HL-60 (cell line): Measurements from ENCODE around the gene SUGP2.

ENCODE experiments used
- DNase-seq, 2 experiments: peaks; one replicate each; pipeline ENCODE4 v3.0.0-alpha.2; 2010 to 2020; ENCODE audit warnings: low read depth in 1 of 2, low spot score in 1 of 2
- H3K27ac ChIP-seq: fragments of 250-450 bp; sonication (Bioruptor Pico); replicated peaks from 2 replicates; pipeline ENCODE4 v1.5.1; 2020; ENCODE audit warnings: mild to moderate bottlenecking, moderate library complexity
- H3K27me3 ChIP-seq: fragments of 250-450 bp; sonication (Bioruptor Pico); 2 replicates; pipeline ENCODE4 v1.5.1; 2021; ENCODE audit warnings: mild to moderate bottlenecking, moderate library complexity; ENCODE audit not compliant: insufficient read depth, poor library complexity, severe bottlenecking
- H3K4me3 ChIP-seq: replicated peaks from 2 replicates; pipeline ENCODE4 v1.5.1; 2011; ENCODE audit warnings: mild to moderate bottlenecking, control low read depth, low read length; ENCODE audit not compliant: insufficient read depth
- GABPA ChIP-seq: IDR thresholded peaks from 2 replicates; pipeline ENCODE4 v1.6.1; 2012; ENCODE audit warnings: low read depth
- POLR2AphosphoS5 ChIP-seq: IDR thresholded peaks from 2 replicates; pipeline ENCODE4 v1.6.1; 2012; ENCODE audit warnings: low read depth
- REST ChIP-seq: IDR thresholded peaks from 2 replicates; pipeline ENCODE4 v1.6.1; 2012; ENCODE audit warnings: low read depth; ENCODE audit not compliant: insufficient replicate concordance
- SPI1 ChIP-seq: IDR thresholded peaks from 2 replicates; pipeline ENCODE4 v1.6.1; 2012; ENCODE audit warnings: low read depth, mild to moderate bottlenecking, borderline replicate concordance
- TF ChIP-seq, protein P1 (sequence below): IDR thresholded peaks from one replicate; pipeline ENCODE4 v1.5.1; 2011; ENCODE audit warnings: low read length, control low read depth, inconsistent platforms; ENCODE audit not compliant: insufficient read depth

Gene SUGP2

GRCh38 chr19:18961767-18962620 is 71.3 kb downstream of the SUGP2 start:
- TF ChIP-seq REST, result no peak
- TF ChIP-seq SPI1, result no peak
- no peak for TF ChIP-seq GABPA
- TF ChIP-seq POLR2AphosphoS5, result no peak
- Histone ChIP-seq H3K27me3 (no peaks in the 10 kb centered on the region), H3K4me3 (no peak overlapping the region), H3K27ac (no peak overlapping the region)
- no peak for DNase-seq

- TF ChIP-seq SPI1 (no peak), REST (no peak), GABPA (no peak)
- TF ChIP-seq, protein P1, sequence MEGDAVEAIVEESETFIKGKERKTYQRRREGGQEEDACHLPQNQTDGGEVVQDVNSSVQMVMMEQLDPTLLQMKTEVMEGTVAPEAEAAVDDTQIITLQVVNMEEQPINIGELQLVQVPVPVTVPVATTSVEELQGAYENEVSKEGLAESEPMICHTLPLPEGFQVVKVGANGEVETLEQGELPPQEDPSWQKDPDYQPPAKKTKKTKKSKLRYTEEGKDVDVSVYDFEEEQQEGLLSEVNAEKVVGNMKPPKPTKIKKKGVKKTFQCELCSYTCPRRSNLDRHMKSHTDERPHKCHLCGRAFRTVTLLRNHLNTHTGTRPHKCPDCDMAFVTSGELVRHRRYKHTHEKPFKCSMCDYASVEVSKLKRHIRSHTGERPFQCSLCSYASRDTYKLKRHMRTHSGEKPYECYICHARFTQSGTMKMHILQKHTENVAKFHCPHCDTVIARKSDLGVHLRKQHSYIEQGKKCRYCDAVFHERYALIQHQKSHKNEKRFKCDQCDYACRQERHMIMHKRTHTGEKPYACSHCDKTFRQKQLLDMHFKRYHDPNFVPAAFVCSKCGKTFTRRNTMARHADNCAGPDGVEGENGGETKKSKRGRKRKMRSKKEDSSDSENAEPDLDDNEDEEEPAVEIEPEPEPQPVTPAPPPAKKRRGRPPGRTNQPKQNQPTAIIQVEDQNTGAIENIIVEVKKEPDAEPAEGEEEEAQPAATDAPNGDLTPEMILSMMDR, result no peak
- Histone ChIP-seq H3K27me3 (no peaks in the 10 kb centered on the region), H3K27ac (no peak overlapping the region), H3K4me3 (no peak overlapping the region)
- no peak for DNase-seq
These were observed 72.9 kb downstream of the SUGP2 start for GRCh38 chr19:18960370-18960769.

DNA sequence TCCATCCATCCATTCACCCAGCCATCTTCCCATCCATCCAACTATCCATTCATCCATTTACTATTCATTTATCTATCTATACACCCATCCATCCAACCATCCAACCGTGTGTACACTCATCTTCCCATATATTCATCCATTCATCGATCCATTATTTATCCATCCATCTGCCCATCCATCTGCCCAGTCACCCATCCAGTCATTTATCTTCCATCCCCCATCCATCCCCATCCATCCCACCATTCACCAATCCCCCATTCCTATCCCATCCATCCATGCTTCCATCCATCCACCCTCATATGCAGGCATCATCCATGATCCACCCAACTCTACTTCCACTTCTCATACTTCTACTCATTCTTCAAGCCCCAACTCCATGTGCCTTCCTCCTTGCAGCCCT is 78.3 kb downstream of the SUGP2 start:
- Histone ChIP-seq H3K27me3 (no peaks in the 10 kb centered on the region), H3K27ac (no peak overlapping the region), H3K4me3 (no peak overlapping the region)
- DNase-seq, result no peak
- no peak for TF ChIP-seq REST
- no peak for TF ChIP-seq SPI1
- TF ChIP-seq, protein P1, result no peak
- no peak for TF ChIP-seq POLR2AphosphoS5
- no peak for TF ChIP-seq GABPA
